NCI-H1048 (cell line): ENCODE data around the gene ZNF10.

ENCODE experiments used
- DNase-seq: peaks from one replicate; lab custom pipeline; 2025; lab: John Stamatoyannopoulos, UW

ZNF10 gene

DNA sequence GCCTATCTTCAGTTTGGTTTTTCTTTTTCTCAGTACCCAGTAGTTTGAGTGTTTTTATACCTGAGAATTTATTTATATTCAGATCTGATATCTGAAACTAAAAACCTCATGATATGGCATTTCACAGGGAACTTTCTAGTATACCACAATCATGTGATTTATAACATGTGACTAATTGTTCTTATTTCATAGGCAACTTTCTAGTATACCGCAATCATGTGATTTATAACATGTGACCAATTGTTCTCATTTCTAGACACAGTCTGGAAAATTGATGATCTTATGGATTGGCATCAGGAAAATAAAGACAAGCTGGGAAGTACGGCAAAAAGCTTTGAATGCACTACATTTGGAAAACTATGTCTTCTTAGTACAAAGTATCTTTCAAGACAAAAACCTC, 71.5 kb downstream of the ZNF10 start:
- DNase-seq = no peak

DNA sequence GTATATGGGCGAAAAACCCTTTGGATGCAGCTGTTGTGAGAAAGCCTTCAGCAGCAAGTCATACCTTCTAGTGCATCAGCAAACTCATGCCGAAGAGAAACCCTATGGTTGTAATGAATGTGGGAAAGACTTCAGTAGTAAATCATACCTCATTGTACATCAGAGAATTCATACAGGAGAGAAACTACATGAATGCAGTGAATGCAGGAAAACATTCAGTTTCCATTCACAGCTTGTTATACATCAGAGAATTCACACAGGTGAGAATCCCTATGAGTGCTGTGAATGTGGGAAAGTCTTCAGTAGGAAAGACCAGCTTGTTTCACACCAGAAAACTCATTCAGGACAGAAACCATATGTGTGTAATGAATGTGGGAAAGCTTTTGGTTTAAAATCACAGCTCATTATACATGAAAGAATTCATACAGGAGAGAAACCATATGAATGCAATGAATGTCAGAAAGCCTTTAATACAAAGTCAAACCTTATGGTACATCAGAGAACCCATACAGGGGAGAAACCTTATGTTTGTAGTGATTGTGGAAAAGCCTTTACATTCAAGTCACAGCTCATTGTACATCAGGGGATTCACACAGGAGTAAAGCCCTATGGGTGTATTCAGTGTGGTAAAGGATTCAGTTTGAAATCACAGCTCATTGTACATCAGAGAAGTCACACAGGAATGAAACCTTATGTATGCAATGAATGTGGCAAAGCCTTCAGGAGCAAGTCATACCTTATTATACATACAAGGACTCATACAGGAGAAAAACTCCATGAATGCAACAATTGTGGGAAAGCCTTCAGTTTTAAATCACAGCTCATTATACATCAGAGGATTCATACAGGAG, 72.3 kb downstream of the ZNF10 start:
- DNase-seq = no peak

DNA sequence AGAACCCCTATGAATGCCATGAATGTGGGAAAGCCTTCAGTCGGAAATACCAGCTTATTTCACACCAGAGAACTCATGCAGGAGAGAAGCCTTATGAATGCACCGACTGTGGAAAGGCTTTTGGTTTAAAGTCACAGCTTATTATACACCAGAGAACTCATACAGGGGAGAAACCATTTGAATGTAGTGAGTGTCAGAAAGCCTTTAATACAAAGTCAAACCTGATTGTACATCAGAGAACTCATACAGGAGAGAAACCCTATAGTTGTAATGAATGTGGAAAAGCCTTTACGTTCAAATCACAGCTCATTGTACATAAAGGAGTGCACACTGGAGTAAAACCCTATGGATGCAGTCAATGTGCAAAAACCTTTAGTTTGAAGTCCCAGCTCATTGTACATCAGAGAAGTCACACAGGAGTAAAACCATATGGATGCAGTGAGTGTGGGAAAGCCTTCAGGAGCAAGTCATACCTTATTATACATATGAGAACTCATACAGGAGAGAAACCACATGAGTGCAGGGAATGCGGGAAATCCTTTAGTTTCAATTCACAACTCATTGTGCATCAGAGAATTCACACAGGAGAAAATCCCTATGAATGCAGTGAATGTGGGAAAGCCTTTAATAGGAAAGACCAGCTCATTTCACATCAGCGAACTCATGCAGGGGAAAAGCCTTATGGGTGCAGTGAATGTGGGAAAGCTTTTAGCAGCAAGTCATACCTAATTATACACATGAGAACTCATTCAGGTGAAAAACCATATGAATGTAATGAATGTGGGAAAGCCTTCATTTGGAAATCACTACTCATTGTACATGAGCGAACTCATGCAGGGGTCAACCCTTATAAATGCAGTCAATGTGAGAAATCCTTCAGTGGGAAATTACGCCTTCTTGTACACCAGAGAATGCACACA, 73.2 kb downstream of the ZNF10 start:
- DNase-seq = no peak

DNA sequence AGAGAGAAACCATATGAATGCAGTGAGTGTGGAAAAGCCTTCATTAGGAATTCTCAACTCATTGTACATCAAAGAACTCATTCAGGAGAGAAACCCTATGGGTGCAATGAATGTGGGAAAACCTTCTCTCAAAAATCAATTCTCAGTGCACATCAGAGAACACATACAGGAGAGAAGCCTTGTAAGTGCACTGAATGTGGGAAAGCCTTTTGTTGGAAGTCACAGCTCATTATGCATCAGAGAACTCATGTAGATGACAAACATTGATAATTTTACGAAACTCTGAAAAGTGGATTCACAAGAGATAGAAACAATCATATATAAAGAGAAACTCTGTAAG, 73.8 kb downstream of the ZNF10 start:
- no peak for DNase-seq

DNA sequence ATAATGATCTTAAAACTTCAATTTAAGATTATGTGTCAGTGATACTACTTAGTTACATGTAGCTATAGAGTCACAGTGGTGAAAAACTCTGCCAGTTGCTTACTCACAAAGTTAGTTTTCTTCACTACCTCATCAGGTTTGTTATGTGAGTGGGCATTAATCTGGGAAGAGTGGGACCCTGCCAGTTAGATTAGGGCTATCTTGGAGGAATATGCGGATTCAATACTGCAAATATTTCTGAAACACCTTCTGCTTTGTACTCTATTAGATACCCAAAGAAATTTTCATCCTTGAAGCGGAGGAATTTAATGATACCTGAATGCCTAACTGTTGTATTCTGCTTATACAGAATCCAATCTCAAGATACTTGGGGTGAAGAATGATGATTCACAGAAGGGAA, 76.0 kb downstream of the ZNF10 start:
- no peak for DNase-seq
